ENCODE measurements around the gene CXCL8. TPM values are rescaled to one million over a fixed set of nuclear protein-coding genes. Genes with fewer than 3 reads are reported as not detected.

The CXCL8 gene
- total and polyA plus RNA-seq, 9 of the 15 experiments (the other 6 are each of a cell fraction or from before 2014, with no cell fraction given), result 1.6 to 7.7 (median 3.3) TPM

GRCh38 chr4:73740353-73740778, at the start of gene CXCL8 (continued):
- TF ChIP-seq RFX7 (CRISPR knock-in tag; IDR thresholded peaks at IDR 0.05) (no peak), NFE2 (IDR thresholded peaks at IDR 0.05; ENCODE audit: low read depth) (peak; percentile 61; the same call in 1 of the 2 replicates), PTRF (tag; IDR thresholded peaks at IDR 0.05) (no peak), USF2 (CRISPR knock-in tag; IDR thresholded peaks at IDR 0.05) (no peak), ZNF347 (CRISPR knock-in tag; IDR thresholded peaks at IDR 0.05; ENCODE audit: low read depth) (no peak), SRSF9 (IDR thresholded peaks at IDR 0.05; ENCODE audit: borderline replicate concordance, low read depth, low read length) (no peak), RREB1 (CRISPR knock-in tag; IDR thresholded peaks at IDR 0.05) (no peak), CBFB (CRISPR knock-in tag; IDR thresholded peaks at IDR 0.05) (no peak), DMBX1 (CRISPR knock-in tag; IDR thresholded peaks at IDR 0.05; ENCODE audit: borderline replicate concordance) (no peak), ZNF512 (tag; IDR thresholded peaks at IDR 0.05) (no peak), ZC3H8 (IDR thresholded peaks at IDR 0.05) (no peak), ETV5 (CRISPR knock-in tag; IDR thresholded peaks at IDR 0.05; ENCODE audit: low read depth) (peak; percentile 91), RNF2 (IDR thresholded peaks at IDR 0.05) (no peak), IRF9 (tag; IDR thresholded peaks at IDR 0.05) (no peak), BCLAF1 (IDR thresholded peaks at IDR 0.05; ENCODE audit: borderline replicate concordance in 1 of 2, control insufficient read depth in 1 of 2, low read depth in 2 of 2, low read length in 1 of 2) (no peak)
